Neural cell (in vitro differentiated cells): ENCODE results near the gene RHOT2. TPM values are rescaled to one million over a fixed set of nuclear protein-coding genes. Genes with fewer than 3 reads are reported as not detected.

Experiments used
- H2AFZ ChIP-seq: fragments of 200-600, 300-800 bp; sonication (generic), shearing (Covaris generic); 2 replicates; pipeline ENCODE4 v1.6.0; 2014; ENCODE audit warnings: low read depth, mild to moderate bottlenecking, antibody characterized with exemption, low read length, moderate library complexity
- H3F3A ChIP-seq: fragments of 200-600 bp; shearing (Covaris generic); 2 replicates; pipeline ENCODE4 v1.6.1; 2016; ENCODE audit warnings: mild to moderate bottlenecking, moderate library complexity, mixed read lengths, antibody characterized with exemption, low read length; ENCODE audit not compliant: insufficient read depth, poor library complexity, severe bottlenecking
- H3K27ac ChIP-seq: fragments of 200-600, 300-800 bp; sonication (generic), shearing (Covaris generic); 2 replicates; pipeline ENCODE4 v1.5.1; 2014; ENCODE audit warnings: mild to moderate bottlenecking, low read length, moderate library complexity
- H3K27me3 ChIP-seq: fragments of 300-800, 200-600 bp; sonication (generic), shearing (Covaris generic); 2 replicates; pipeline ENCODE4 v1.6.0; 2014; ENCODE audit warnings: mild to moderate bottlenecking, low read depth, low read length, moderate library complexity; ENCODE audit not compliant: insufficient read depth
- H3K36me3 ChIP-seq: fragments of 300-800, 200-600 bp; sonication (generic), shearing (Covaris generic); 2 replicates; pipeline ENCODE4 v1.5.1; 2014; ENCODE audit warnings: mild to moderate bottlenecking, antibody characterized with exemption, low read length, moderate library complexity; ENCODE audit not compliant: insufficient read depth
- H3K4me2 ChIP-seq: fragments of 300-800, 200-600 bp; sonication (generic), shearing (Covaris generic); 2 replicates; pipeline ENCODE4 v1.6.0; 2014; ENCODE audit warnings: mild to moderate bottlenecking, low read length
- H3K4me3 ChIP-seq: fragments of 300-800, 200-600 bp; sonication (generic), shearing (Covaris generic); 2 replicates; pipeline ENCODE4 v1.5.1; 2014; ENCODE audit warnings: mild to moderate bottlenecking, low read length, moderate library complexity
- H3K79me2 ChIP-seq: fragments of 200-600 bp; shearing (Covaris generic); replicated peaks from 2 replicates; pipeline ENCODE4 v1.6.0; 2014; ENCODE audit warnings: mild to moderate bottlenecking, low read length, moderate library complexity; ENCODE audit not compliant: insufficient read depth
- H3K9ac ChIP-seq: fragments of 300-800, 200-600 bp; sonication (generic), shearing (Covaris generic); 2 replicates; pipeline ENCODE4 v1.6.1; 2016; ENCODE audit warnings: mild to moderate bottlenecking, low read length, mixed read lengths
- H3K9me2 ChIP-seq: fragments of 200-600 bp; shearing (Covaris generic); 2 replicates; pipeline ENCODE4 v1.6.1; 2016; ENCODE audit warnings: mild to moderate bottlenecking, low read length, mixed read lengths; ENCODE audit not compliant: insufficient read depth
- H3K9me3 ChIP-seq: fragments of 200-600, 300-800 bp; sonication (generic), shearing (Covaris generic); 2 replicates; pipeline ENCODE4 v1.6.1; 2016; ENCODE audit warnings: mild to moderate bottlenecking, mixed run types, low read length, moderate library complexity, mixed read lengths
- H4K20me1 ChIP-seq: fragments of 200-600 bp; shearing (Covaris generic); 2 replicates; pipeline ENCODE4 v1.6.1; 2016; ENCODE audit warnings: mild to moderate bottlenecking, mixed run types; ENCODE audit not compliant: insufficient read depth
- EP300 ChIP-seq: fragments of 450-650 bp; conservative IDR thresholded peaks from 2 replicates; pipeline ENCODE4 v1.6.1; 2014; ENCODE audit warnings: antibody characterized with exemption, mild to moderate bottlenecking, moderate library complexity; ENCODE audit not compliant: poor library complexity, severe bottlenecking
- EZH2 ChIP-seq: fragments of 200-600, 300-800 bp; shearing (Covaris generic), sonication (generic); IDR thresholded peaks from 2 replicates; pipeline ENCODE4 v1.6.1; 2014; ENCODE audit warnings: antibody characterized with exemption, low read length, borderline replicate concordance, mild to moderate bottlenecking; ENCODE audit not compliant: insufficient read depth, poor library complexity, severe bottlenecking
- MXI1 ChIP-seq: fragments of 450-650 bp; conservative IDR thresholded peaks from 2 replicates; pipeline ENCODE4 v1.6.1; 2014; ENCODE audit warnings: antibody characterized with exemption, mild to moderate bottlenecking; ENCODE audit not compliant: poor library complexity, severe bottlenecking
- POLR2AphosphoS5 ChIP-seq: IDR thresholded peaks from 2 replicates; pipeline ENCODE4 v1.6.1; 2012
- RAD21 ChIP-seq: fragments of 450-650 bp; conservative IDR thresholded peaks from 2 replicates; pipeline ENCODE4 v1.6.1; 2014; ENCODE audit warnings: antibody characterized with exemption, mild to moderate bottlenecking, moderate library complexity
- SMC3 ChIP-seq: fragments of 450-650 bp; conservative IDR thresholded peaks from 2 replicates; pipeline ENCODE4 v1.6.1; 2014; ENCODE audit warnings: antibody characterized with exemption, mild to moderate bottlenecking, moderate library complexity; ENCODE audit not compliant: poor library complexity
- TAF1 ChIP-seq: IDR thresholded peaks from 2 replicates; pipeline ENCODE4 v1.6.1; 2012; ENCODE audit warnings: low read depth
- polyA plus RNA-seq: library from polyadenylated mRNA; depleted of rRNA; stranded (reverse); fragments of >200 nt; gene quantifications from 2 replicates; pipeline ENCODE4 v1.2.3, GENCODE V29; 2014
- TF ChIP-seq, protein P1 (sequence below): fragments of 450-650 bp; IDR thresholded peaks from 2 replicates; pipeline ENCODE4 v1.5.1; 2014; ENCODE audit warnings: antibody characterized with exemption, mild to moderate bottlenecking, moderate library complexity; ENCODE audit not compliant: poor library complexity, severe bottlenecking
- TF ChIP-seq, protein P2 (sequence below): IDR thresholded peaks from 2 replicates; pipeline ENCODE4 v1.6.1; 2012; ENCODE audit warnings: borderline replicate concordance

Gene RHOT2
- polyA plus RNA-seq, 1 donor from 2014 or later, result 132 TPM

DNA sequence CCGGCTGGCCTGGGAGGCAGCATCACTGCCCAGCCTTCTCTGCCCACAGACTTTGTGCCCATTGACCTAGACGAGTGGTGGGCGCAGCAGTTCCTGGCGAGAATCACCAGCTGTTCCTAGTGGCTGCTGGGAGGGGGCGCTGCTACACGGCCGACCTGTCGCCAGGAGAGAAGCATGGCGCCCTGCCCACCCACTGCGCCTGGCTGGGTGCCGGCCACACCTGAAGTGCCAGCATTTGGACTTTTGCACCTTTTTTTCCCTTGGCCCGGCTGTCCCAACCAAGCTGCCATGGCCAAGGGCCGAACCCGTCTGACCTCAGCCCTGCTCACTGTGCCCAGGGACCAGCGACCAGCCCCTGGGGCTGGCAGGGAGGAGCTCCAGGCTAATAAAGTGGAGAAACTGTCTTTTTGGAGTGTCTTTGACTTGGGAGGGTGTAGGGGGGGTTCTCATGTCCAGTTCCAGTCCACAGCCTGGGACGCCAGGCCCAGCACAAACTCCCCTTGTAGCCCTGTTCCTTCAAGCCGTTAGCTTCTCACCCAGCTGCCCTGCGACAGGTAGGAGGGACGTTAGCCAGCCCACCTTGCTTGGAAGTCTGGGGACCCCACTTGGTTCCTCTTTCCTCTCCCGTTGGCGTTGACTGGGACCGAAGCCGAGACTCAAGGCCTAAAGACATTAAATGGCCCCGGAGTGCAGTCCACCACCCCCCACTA is 19.7 kb upstream of the RHOT2 start:
- no peaks in the 10 kb centered on the region for H3K9me2 ChIP-seq
- H3F3A ChIP-seq, result no peaks in the 10 kb centered on the region
- peak overlapping the region; percentile 77 for H3K27ac ChIP-seq
- peak overlapping the region; percentile 89 for H3K9ac ChIP-seq
- no peaks in the 10 kb centered on the region for H3K79me2 ChIP-seq
- H3K9me3 ChIP-seq, result no peaks in the 10 kb centered on the region
- H3K27me3 ChIP-seq, result no peaks in the 10 kb centered on the region
- TF ChIP-seq EP300 (no peak), POLR2AphosphoS5 (no peak)
- TF ChIP-seq, protein P1, sequence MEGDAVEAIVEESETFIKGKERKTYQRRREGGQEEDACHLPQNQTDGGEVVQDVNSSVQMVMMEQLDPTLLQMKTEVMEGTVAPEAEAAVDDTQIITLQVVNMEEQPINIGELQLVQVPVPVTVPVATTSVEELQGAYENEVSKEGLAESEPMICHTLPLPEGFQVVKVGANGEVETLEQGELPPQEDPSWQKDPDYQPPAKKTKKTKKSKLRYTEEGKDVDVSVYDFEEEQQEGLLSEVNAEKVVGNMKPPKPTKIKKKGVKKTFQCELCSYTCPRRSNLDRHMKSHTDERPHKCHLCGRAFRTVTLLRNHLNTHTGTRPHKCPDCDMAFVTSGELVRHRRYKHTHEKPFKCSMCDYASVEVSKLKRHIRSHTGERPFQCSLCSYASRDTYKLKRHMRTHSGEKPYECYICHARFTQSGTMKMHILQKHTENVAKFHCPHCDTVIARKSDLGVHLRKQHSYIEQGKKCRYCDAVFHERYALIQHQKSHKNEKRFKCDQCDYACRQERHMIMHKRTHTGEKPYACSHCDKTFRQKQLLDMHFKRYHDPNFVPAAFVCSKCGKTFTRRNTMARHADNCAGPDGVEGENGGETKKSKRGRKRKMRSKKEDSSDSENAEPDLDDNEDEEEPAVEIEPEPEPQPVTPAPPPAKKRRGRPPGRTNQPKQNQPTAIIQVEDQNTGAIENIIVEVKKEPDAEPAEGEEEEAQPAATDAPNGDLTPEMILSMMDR, result peak; percentile 47
- no peaks in the 10 kb centered on the region for H4K20me1 ChIP-seq
- peak overlapping the region; percentile 95 for H3K4me2 ChIP-seq
- peak overlapping the region; percentile 45 for H2AFZ ChIP-seq
- no peaks in the 10 kb centered on the region for H3K36me3 ChIP-seq
- H3K4me3 ChIP-seq, result peak overlapping the region; percentile 91

DNA sequence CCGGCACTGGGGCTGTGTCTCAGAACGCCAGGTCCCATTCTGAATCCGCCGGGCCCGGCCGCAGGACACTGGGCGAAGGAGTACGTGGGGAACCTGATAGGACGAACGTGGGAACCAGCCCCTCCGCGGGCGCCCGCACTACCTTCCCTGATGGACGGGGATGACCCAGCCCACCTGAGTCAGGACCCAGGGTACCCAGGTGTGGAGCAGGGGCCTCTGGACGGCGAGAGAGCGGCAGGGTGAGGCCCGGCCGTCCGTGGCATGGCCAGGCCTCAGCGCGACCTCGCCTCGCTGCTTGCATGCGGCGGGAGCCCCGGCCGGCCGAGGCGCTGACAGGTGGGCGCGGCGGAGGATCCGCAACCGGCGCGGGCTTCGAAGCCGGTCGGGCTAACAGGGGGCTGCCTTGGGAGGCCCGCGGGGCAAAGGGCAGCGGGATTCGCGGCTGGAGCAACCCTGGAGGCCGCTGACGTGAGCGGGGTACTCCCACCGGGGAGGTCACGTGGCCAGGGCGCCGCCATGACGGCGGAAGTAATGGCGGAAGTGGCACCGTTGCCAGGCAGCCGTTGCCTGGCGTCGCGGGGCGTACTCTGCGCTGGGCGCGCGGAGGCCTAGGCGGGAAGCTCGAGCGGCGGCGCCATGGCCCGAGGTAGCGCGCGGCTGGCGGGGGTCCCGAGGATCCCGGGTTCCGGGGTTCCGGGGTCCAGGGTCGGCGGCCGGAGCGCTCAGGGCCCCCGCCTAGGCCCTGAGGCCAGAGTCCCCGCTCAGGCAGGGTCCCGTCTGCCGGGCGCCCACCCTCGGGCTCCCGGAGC is 18.9 kb upstream of the RHOT2 start, which contains the start of gene WDR90:
WDR90 (plus strand) TSS at position 585 of the 809 bp plus-strand sequence; CDS start at position 637, 52 bp downstream.
- no peaks in the 10 kb centered on the region for H3K27me3 ChIP-seq
- no peaks in the 10 kb centered on the region for H3F3A ChIP-seq
- no peaks in the 10 kb centered on the region for H3K9me2 ChIP-seq
- no peaks in the 10 kb centered on the region for H3K79me2 ChIP-seq
- H4K20me1 ChIP-seq, result no peaks in the 10 kb centered on the region
- peak within 1 kb of the TSS; percentile 77 for H3K27ac ChIP-seq
- peak within 1 kb of the TSS; percentile 95 for H3K4me2 ChIP-seq
- peak within 1 kb of the TSS; percentile 91 for H3K4me3 ChIP-seq
- H3K36me3 ChIP-seq, result no peaks in the 10 kb centered on the region
- peak within 1 kb of the TSS; percentile 45 for H2AFZ ChIP-seq
- TF ChIP-seq, protein P2, sequence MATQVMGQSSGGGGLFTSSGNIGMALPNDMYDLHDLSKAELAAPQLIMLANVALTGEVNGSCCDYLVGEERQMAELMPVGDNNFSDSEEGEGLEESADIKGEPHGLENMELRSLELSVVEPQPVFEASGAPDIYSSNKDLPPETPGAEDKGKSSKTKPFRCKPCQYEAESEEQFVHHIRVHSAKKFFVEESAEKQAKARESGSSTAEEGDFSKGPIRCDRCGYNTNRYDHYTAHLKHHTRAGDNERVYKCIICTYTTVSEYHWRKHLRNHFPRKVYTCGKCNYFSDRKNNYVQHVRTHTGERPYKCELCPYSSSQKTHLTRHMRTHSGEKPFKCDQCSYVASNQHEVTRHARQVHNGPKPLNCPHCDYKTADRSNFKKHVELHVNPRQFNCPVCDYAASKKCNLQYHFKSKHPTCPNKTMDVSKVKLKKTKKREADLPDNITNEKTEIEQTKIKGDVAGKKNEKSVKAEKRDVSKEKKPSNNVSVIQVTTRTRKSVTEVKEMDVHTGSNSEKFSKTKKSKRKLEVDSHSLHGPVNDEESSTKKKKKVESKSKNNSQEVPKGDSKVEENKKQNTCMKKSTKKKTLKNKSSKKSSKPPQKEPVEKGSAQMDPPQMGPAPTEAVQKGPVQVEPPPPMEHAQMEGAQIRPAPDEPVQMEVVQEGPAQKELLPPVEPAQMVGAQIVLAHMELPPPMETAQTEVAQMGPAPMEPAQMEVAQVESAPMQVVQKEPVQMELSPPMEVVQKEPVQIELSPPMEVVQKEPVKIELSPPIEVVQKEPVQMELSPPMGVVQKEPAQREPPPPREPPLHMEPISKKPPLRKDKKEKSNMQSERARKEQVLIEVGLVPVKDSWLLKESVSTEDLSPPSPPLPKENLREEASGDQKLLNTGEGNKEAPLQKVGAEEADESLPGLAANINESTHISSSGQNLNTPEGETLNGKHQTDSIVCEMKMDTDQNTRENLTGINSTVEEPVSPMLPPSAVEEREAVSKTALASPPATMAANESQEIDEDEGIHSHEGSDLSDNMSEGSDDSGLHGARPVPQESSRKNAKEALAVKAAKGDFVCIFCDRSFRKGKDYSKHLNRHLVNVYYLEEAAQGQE, result no peak
- TF ChIP-seq EP300, result peak; percentile 52
- no peak for TF ChIP-seq TAF1
- TF ChIP-seq EZH2, result no peak
- TF ChIP-seq MXI1, result peak; percentile 99
- no peak for TF ChIP-seq SMC3
- peak; percentile 79 for TF ChIP-seq POLR2AphosphoS5
- TF ChIP-seq, protein P1, result peak; percentile 11
- TF ChIP-seq RAD21, result no peak
- H3K9me3 ChIP-seq, result no peaks in the 10 kb centered on the region
- H3K9ac ChIP-seq, result peak within 1 kb of the TSS; percentile 89
